ENCODE data around the gene BASP1.

DNA sequence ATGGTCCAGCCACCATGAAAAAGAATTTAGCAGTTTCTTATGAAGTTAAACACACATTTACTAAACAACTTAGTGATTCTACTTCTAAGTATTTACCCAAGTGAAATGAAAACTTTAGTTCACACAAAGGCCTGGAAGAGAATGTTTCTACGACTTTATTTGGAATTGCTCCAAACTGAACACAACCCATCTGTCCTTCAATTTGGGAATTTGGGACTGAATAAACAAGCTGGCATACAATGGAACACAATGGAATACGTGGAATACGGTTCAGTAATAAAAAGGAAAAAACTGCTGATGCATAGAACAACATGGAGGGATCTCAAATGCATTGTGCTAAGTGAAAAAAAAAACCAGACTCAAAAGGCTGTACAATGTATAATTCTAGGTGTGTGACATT is 44.6 kb upstream of the BASP1 start:
- TF ChIP-seq, protein P1, sequence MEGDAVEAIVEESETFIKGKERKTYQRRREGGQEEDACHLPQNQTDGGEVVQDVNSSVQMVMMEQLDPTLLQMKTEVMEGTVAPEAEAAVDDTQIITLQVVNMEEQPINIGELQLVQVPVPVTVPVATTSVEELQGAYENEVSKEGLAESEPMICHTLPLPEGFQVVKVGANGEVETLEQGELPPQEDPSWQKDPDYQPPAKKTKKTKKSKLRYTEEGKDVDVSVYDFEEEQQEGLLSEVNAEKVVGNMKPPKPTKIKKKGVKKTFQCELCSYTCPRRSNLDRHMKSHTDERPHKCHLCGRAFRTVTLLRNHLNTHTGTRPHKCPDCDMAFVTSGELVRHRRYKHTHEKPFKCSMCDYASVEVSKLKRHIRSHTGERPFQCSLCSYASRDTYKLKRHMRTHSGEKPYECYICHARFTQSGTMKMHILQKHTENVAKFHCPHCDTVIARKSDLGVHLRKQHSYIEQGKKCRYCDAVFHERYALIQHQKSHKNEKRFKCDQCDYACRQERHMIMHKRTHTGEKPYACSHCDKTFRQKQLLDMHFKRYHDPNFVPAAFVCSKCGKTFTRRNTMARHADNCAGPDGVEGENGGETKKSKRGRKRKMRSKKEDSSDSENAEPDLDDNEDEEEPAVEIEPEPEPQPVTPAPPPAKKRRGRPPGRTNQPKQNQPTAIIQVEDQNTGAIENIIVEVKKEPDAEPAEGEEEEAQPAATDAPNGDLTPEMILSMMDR (conservative IDR thresholded peaks at IDR 0.05; ENCODE audit: low read depth in 2 of 2) = no peak
- TF ChIP-seq POLR2AphosphoS5 (IDR thresholded peaks at IDR 0.05; ENCODE audit: low read depth) = no peak
- no peak for TF ChIP-seq CREB1 (CRISPR knock-in tag; IDR thresholded peaks at IDR 0.05; ENCODE audit: low read depth)
- no peak for TF ChIP-seq JUNB (IDR thresholded peaks at IDR 0.05; ENCODE audit: unreplicated experiment)
- no peak for TF ChIP-seq EZH2 (IDR thresholded peaks at IDR 0.05; ENCODE audit: low read depth, unreplicated experiment)
- TF ChIP-seq, protein P2, sequence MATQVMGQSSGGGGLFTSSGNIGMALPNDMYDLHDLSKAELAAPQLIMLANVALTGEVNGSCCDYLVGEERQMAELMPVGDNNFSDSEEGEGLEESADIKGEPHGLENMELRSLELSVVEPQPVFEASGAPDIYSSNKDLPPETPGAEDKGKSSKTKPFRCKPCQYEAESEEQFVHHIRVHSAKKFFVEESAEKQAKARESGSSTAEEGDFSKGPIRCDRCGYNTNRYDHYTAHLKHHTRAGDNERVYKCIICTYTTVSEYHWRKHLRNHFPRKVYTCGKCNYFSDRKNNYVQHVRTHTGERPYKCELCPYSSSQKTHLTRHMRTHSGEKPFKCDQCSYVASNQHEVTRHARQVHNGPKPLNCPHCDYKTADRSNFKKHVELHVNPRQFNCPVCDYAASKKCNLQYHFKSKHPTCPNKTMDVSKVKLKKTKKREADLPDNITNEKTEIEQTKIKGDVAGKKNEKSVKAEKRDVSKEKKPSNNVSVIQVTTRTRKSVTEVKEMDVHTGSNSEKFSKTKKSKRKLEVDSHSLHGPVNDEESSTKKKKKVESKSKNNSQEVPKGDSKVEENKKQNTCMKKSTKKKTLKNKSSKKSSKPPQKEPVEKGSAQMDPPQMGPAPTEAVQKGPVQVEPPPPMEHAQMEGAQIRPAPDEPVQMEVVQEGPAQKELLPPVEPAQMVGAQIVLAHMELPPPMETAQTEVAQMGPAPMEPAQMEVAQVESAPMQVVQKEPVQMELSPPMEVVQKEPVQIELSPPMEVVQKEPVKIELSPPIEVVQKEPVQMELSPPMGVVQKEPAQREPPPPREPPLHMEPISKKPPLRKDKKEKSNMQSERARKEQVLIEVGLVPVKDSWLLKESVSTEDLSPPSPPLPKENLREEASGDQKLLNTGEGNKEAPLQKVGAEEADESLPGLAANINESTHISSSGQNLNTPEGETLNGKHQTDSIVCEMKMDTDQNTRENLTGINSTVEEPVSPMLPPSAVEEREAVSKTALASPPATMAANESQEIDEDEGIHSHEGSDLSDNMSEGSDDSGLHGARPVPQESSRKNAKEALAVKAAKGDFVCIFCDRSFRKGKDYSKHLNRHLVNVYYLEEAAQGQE (IDR thresholded peaks at IDR 0.05; ENCODE audit: unreplicated experiment) = no peak
- no peak for TF ChIP-seq ZNF114 (CRISPR knock-in tag; IDR thresholded peaks at IDR 0.05)
- TF ChIP-seq EZH2phosphoT487 (IDR thresholded peaks at IDR 0.05; ENCODE audit: unreplicated experiment) = no peak
- TF ChIP-seq, protein P3, sequence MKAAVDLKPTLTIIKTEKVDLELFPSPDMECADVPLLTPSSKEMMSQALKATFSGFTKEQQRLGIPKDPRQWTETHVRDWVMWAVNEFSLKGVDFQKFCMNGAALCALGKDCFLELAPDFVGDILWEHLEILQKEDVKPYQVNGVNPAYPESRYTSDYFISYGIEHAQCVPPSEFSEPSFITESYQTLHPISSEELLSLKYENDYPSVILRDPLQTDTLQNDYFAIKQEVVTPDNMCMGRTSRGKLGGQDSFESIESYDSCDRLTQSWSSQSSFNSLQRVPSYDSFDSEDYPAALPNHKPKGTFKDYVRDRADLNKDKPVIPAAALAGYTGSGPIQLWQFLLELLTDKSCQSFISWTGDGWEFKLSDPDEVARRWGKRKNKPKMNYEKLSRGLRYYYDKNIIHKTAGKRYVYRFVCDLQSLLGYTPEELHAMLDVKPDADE (IDR thresholded peaks at IDR 0.05) = no peak
- TF ChIP-seq, protein P4, sequence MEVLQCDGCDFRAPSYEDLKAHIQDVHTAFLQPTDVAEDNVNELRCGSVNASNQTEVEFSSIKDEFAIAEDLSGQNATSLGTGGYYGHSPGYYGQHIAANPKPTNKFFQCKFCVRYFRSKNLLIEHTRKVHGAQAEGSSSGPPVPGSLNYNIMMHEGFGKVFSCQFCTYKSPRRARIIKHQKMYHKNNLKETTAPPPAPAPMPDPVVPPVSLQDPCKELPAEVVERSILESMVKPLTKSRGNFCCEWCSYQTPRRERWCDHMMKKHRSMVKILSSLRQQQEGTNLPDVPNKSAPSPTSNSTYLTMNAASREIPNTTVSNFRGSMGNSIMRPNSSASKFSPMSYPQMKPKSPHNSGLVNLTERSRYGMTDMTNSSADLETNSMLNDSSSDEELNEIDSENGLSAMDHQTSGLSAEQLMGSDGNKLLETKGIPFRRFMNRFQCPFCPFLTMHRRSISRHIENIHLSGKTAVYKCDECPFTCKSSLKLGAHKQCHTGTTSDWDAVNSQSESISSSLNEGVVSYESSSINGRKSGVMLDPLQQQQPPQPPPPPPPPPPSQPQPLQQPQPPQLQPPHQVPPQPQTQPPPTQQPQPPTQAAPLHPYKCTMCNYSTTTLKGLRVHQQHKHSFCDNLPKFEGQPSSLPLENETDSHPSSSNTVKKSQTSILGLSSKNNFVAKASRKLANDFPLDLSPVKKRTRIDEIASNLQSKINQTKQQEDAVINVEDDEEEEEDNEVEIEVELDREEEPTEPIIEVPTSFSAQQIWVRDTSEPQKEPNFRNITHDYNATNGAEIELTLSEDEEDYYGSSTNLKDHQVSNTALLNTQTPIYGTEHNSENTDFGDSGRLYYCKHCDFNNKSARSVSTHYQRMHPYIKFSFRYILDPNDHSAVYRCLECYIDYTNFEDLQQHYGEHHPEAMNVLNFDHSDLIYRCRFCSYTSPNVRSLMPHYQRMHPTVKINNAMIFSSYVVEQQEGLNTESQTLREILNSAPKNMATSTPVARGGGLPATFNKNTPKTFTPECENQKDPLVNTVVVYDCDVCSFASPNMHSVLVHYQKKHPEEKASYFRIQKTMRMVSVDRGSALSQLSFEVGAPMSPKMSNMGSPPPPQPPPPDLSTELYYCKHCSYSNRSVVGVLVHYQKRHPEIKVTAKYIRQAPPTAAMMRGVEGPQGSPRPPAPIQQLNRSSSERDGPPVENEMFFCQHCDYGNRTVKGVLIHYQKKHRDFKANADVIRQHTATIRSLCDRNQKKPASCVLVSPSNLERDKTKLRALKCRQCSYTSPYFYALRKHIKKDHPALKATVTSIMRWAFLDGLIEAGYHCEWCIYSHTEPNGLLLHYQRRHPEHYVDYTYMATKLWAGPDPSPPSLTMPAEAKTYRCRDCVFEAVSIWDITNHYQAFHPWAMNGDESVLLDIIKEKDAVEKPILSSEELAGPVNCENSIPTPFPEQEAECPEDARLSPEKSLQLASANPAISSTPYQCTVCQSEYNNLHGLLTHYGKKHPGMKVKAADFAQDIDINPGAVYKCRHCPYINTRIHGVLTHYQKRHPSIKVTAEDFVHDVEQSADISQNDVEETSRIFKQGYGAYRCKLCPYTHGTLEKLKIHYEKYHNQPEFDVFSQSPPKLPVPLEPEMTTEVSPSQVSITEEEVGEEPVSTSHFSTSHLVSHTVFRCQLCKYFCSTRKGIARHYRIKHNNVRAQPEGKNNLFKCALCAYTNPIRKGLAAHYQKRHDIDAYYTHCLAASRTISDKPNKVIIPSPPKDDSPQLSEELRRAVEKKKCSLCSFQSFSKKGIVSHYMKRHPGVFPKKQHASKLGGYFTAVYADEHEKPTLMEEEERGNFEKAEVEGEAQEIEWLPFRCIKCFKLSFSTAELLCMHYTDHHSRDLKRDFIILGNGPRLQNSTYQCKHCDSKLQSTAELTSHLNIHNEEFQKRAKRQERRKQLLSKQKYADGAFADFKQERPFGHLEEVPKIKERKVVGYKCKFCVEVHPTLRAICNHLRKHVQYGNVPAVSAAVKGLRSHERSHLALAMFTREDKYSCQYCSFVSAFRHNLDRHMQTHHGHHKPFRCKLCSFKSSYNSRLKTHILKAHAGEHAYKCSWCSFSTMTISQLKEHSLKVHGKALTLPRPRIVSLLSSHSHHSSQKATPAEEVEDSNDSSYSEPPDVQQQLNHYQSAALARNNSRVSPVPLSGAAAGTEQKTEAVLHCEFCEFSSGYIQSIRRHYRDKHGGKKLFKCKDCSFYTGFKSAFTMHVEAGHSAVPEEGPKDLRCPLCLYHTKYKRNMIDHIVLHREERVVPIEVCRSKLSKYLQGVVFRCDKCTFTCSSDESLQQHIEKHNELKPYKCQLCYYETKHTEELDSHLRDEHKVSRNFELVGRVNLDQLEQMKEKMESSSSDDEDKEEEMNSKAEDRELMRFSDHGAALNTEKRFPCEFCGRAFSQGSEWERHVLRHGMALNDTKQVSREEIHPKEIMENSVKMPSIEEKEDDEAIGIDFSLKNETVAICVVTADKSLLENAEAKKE (CRISPR knock-in tag; IDR thresholded peaks at IDR 0.05) = no peak
- TF ChIP-seq NANOG (IDR thresholded peaks at IDR 0.05; ENCODE audit: borderline replicate concordance) = no peak

Measured in GM23338 (cell line).